GM23338 (cell line): ENCODE measurements around the gene GRPR.
"Not testable (repeated sequence)": the region's sequence is repeated elsewhere in the genome, so short reads cannot be mapped to it uniquely, and the experiment has no call there.

Experiments used
- CREB1 ChIP-seq: fragments of 250-450 bp; sonication (Bioruptor Pico); IDR thresholded peaks from 2 replicates; pipeline ENCODE4 v1.5.0; 2020; ENCODE audit warnings: low read depth, mild to moderate bottlenecking, moderate library complexity
- ETS1 ChIP-seq: IDR thresholded peaks from 2 replicates; pipeline ENCODE4 v1.6.1; 2016; ENCODE audit warnings: antibody characterized with exemption
- EZH2 ChIP-seq: fragments of 200-600 bp; sonication (generic); IDR thresholded peaks from one replicate; pipeline ENCODE4 v1.8.0; 2017; ENCODE audit warnings: antibody characterized with exemption, mild to moderate bottlenecking, low read depth; ENCODE audit not compliant: unreplicated experiment
- EZH2phosphoT487 ChIP-seq: fragments of 200-600 bp; sonication (generic); IDR thresholded peaks from one replicate; pipeline ENCODE4 v1.8.1; 2018; ENCODE audit warnings: antibody characterized with exemption; ENCODE audit not compliant: unreplicated experiment
- JUNB ChIP-seq: IDR thresholded peaks from one replicate; pipeline ENCODE4 v1.6.1; 2016; ENCODE audit warnings: antibody characterized with exemption; ENCODE audit not compliant: unreplicated experiment
- POLR2AphosphoS5 ChIP-seq: IDR thresholded peaks from 2 replicates; pipeline ENCODE4 v1.6.1; 2016; ENCODE audit warnings: antibody characterized with exemption, low read depth
- ZNF114 ChIP-seq: fragments of 250-450 bp; sonication (Bioruptor Pico); IDR thresholded peaks from 2 replicates; pipeline ENCODE4 v1.5.0; 2020; ENCODE audit warnings: mild to moderate bottlenecking, moderate library complexity
- TF ChIP-seq, protein P1 (sequence below), 2 experiments: fragments of 200-600 bp in 1 of 2; sonication (generic) in 1 of 2; conservative IDR thresholded peaks; 2 replicates each; pipeline versions ENCODE4 v1.5.1 to v1.6.1; 2016 to 2017; ENCODE audit warnings: antibody characterized with exemption in 2 of 2, low read depth in 2 of 2, mild to moderate bottlenecking in 2 of 2, moderate library complexity in 1 of 2
- TF ChIP-seq, protein P2 (sequence below): IDR thresholded peaks from one replicate; pipeline ENCODE4 v1.6.1; 2018; ENCODE audit warnings: antibody characterized with exemption; ENCODE audit not compliant: unreplicated experiment

DNA sequence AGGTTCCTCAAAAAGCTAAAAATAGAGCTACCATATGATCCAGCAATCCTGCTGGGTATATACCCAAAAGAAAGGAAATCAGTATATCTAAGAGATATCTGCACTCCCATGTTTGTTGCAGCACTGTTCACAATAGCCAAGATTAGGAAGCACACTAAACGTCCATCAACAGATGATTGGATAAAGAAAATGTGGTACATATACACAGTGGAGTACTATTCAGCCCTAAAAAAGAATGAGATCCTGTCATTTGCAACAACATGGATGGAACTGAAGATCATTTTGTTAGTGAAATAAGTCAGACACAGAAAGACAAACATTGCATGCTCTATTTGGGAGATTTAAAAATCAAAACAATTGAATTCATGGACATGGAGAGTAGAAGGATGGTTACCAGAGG is 21.7 kb downstream of the GRPR start:
- TF ChIP-seq, protein P1, sequence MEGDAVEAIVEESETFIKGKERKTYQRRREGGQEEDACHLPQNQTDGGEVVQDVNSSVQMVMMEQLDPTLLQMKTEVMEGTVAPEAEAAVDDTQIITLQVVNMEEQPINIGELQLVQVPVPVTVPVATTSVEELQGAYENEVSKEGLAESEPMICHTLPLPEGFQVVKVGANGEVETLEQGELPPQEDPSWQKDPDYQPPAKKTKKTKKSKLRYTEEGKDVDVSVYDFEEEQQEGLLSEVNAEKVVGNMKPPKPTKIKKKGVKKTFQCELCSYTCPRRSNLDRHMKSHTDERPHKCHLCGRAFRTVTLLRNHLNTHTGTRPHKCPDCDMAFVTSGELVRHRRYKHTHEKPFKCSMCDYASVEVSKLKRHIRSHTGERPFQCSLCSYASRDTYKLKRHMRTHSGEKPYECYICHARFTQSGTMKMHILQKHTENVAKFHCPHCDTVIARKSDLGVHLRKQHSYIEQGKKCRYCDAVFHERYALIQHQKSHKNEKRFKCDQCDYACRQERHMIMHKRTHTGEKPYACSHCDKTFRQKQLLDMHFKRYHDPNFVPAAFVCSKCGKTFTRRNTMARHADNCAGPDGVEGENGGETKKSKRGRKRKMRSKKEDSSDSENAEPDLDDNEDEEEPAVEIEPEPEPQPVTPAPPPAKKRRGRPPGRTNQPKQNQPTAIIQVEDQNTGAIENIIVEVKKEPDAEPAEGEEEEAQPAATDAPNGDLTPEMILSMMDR (conservative IDR thresholded peaks at IDR 0.05; ENCODE audit: low read depth in 2 of 2), result not testable (repeated sequence)
- TF ChIP-seq EZH2phosphoT487; EZH2; ETS1; POLR2AphosphoS5; ZNF114; CREB1 (CRISPR knock-in tag); JUNB: not testable (repeated sequence)
- TF ChIP-seq, protein P2, sequence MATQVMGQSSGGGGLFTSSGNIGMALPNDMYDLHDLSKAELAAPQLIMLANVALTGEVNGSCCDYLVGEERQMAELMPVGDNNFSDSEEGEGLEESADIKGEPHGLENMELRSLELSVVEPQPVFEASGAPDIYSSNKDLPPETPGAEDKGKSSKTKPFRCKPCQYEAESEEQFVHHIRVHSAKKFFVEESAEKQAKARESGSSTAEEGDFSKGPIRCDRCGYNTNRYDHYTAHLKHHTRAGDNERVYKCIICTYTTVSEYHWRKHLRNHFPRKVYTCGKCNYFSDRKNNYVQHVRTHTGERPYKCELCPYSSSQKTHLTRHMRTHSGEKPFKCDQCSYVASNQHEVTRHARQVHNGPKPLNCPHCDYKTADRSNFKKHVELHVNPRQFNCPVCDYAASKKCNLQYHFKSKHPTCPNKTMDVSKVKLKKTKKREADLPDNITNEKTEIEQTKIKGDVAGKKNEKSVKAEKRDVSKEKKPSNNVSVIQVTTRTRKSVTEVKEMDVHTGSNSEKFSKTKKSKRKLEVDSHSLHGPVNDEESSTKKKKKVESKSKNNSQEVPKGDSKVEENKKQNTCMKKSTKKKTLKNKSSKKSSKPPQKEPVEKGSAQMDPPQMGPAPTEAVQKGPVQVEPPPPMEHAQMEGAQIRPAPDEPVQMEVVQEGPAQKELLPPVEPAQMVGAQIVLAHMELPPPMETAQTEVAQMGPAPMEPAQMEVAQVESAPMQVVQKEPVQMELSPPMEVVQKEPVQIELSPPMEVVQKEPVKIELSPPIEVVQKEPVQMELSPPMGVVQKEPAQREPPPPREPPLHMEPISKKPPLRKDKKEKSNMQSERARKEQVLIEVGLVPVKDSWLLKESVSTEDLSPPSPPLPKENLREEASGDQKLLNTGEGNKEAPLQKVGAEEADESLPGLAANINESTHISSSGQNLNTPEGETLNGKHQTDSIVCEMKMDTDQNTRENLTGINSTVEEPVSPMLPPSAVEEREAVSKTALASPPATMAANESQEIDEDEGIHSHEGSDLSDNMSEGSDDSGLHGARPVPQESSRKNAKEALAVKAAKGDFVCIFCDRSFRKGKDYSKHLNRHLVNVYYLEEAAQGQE, result not testable (repeated sequence)
